Measurements from ENCODE around the gene TRERF1. TPM values are rescaled to one million over a fixed set of nuclear protein-coding genes. Genes with fewer than 3 reads are reported as not detected.

Gene TRERF1, protein sequence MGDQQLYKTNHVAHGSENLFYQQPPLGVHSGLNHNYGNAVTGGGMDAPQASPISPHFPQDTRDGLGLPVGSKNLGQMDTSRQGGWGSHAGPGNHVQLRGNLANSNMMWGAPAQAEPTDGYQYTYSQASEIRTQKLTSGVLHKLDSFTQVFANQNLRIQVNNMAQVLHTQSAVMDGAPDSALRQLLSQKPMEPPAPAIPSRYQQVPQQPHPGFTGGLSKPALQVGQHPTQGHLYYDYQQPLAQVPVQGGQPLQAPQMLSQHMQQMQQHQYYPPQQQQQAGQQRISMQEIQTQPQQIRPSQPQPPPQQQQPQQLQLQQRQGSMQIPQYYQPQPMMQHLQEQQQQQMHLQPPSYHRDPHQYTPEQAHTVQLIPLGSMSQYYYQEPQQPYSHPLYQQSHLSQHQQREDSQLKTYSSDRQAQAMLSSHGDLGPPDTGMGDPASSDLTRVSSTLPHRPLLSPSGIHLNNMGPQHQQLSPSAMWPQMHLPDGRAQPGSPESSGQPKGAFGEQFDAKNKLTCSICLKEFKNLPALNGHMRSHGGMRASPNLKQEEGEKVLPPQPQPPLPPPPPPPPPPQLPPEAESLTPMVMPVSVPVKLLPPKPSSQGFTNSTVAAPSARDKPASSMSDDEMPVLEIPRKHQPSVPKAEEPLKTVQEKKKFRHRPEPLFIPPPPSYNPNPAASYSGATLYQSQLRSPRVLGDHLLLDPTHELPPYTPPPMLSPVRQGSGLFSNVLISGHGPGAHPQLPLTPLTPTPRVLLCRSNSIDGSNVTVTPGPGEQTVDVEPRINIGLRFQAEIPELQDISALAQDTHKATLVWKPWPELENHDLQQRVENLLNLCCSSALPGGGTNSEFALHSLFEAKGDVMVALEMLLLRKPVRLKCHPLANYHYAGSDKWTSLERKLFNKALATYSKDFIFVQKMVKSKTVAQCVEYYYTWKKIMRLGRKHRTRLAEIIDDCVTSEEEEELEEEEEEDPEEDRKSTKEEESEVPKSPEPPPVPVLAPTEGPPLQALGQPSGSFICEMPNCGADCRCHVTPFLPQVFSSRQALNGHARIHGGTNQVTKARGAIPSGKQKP (N-terminal part only)
- total RNA-seq (2021) = 12.3 and 14.5 TPM in 2 replicates
- percentile 75 among the genes with signal in this experiment for Bru-seq, nascent RNA
- percentile 60 among the genes with signal in this experiment for BruChase-seq, experiment 1, labeled RNA remaining after a 2-hour chase
- BruChase-seq, experiment 2, labeled RNA remaining after a 6-hour chase = percentile 57 among the genes with signal in this experiment
- long read RNA-seq, partial matches to known transcripts = 10 of 16 reads
- long read RNA-seq, other reads (novel, unspliced or antisense) = 6 of 16 reads

GRCh38 chr6:42451333-42452170, at the start of gene TRERF1:
Gene TRERF1, minus strand, starts transcription at chr6:42451926. Its CDS starts 182,336 bp downstream, at chr6:42269590.
- Histone ChIP-seq H3K36me3 (ENCODE audit: low read depth) (no peaks in the 10 kb centered on the region), H3F3A (ENCODE audit: insufficient read depth, low read depth) (peaks cover 6% of the 10 kb centered on the region; the same call in 1 of the 2 replicates), H3K4me1 (replicated peaks; ENCODE audit: insufficient read depth) (peaks cover 19% of the 10 kb centered on the region), H3K4me3 (peak within 1 kb of the TSS; percentile 77), H3K27me3 (ENCODE audit: insufficient read depth, low read depth) (no peaks in the 10 kb centered on the region), H3K79me2 (ENCODE audit: low read depth) (peaks cover 47% of the 10 kb centered on the region), H3K27ac (peak within 1 kb of the TSS; percentile 69), H3K9me2 (ENCODE audit: insufficient read depth) (no peaks in the 10 kb centered on the region), H3K9me3 (ENCODE audit: insufficient read depth, low read depth) (no peaks in the 10 kb centered on the region), H3K4me2 (peak within 1 kb of the TSS; percentile 99), H4K20me1 (ENCODE audit: insufficient read depth) (no peaks in the 10 kb centered on the region), H2AFZ (peak within 1 kb of the TSS; percentile 87)
- BruUV-seq (replicated peaks) = no TSS peak
- no peak for TF ChIP-seq EZH2 (IDR thresholded peaks at IDR 0.05; ENCODE audit: low read depth)
- TF ChIP-seq, protein P1, sequence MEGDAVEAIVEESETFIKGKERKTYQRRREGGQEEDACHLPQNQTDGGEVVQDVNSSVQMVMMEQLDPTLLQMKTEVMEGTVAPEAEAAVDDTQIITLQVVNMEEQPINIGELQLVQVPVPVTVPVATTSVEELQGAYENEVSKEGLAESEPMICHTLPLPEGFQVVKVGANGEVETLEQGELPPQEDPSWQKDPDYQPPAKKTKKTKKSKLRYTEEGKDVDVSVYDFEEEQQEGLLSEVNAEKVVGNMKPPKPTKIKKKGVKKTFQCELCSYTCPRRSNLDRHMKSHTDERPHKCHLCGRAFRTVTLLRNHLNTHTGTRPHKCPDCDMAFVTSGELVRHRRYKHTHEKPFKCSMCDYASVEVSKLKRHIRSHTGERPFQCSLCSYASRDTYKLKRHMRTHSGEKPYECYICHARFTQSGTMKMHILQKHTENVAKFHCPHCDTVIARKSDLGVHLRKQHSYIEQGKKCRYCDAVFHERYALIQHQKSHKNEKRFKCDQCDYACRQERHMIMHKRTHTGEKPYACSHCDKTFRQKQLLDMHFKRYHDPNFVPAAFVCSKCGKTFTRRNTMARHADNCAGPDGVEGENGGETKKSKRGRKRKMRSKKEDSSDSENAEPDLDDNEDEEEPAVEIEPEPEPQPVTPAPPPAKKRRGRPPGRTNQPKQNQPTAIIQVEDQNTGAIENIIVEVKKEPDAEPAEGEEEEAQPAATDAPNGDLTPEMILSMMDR (conservative IDR thresholded peaks at IDR 0.05) = no peak
- CTCF ChIA-PET = no interaction called here
- POLR2A ChIA-PET (ENCODE audit: unreplicated experiment) = interaction anchor here (0.6 to 1.1 kb wide), 13 partner anchors 9 to 364 kb away, joined by 3 to 27 read pairs (median 9); partner anchors contain the start of gene C6orf132
- intact Hi-C loops (cut with micrococcal nuclease; ENCODE audit: unreplicated experiment) = loop anchor here (1.0 to 5.0 kb wide), 6 partner anchors 48 to 235 kb away; partner anchors contain the start of gene MRPS10
- peak; percentile 73 to 79 for DNase-seq

DNA sequence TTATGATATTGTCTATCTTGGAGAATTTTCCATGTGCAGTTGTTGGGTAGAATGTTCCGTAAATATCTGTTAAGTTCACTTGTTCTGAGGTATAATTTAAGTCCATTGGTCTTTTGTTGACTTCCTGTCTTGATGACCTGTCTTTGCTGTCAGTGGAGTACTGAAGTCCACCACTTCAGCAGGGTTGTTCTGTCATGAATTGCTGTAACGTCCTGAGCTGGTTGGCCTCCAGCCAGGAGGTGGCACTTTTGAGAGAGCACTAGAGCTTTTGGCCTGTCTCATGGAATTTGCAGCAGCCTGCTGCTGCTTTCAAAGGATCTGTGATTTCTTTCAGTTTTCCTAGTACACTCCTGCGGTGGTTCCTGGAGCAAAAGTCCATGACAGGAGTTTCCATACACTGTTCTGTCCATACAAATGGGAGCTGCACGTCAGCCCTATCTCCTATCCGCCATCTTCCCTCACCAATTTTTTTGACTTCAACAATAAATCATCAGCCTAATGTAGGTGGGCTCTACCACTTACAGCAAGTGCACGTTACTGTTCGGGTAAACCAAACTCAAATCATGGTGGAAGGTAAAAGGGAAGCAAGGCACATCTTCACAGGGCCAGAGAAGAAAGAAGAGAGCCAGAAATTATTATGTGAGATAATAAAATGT, 46.9 kb upstream of the TRERF1 start:
- Histone ChIP-seq H3K4me3 (no peak overlapping the region), H3K27ac (no peak overlapping the region), H3K79me2 (ENCODE audit: low read depth) (no peaks in the 10 kb centered on the region), H2AFZ (no peak overlapping the region), H3K9me2 (ENCODE audit: insufficient read depth) (no peaks in the 10 kb centered on the region), H3F3A (ENCODE audit: insufficient read depth, low read depth) (no peaks in the 10 kb centered on the region), H3K4me2 (no peak overlapping the region), H3K9me3 (ENCODE audit: insufficient read depth, low read depth) (no peaks in the 10 kb centered on the region), H3K4me1 (replicated peaks; ENCODE audit: insufficient read depth) (no peaks in the 10 kb centered on the region), H3K36me3 (ENCODE audit: low read depth) (no peaks in the 10 kb centered on the region), H3K27me3 (ENCODE audit: insufficient read depth, low read depth) (no peaks in the 10 kb centered on the region), H4K20me1 (ENCODE audit: insufficient read depth) (no peaks in the 10 kb centered on the region)
- no peak for DNase-seq
- TF ChIP-seq, protein P1 (conservative IDR thresholded peaks at IDR 0.05) = no peak
- no peak for TF ChIP-seq EZH2 (IDR thresholded peaks at IDR 0.05; ENCODE audit: low read depth)
- BruUV-seq (replicated peaks) = no TSS peak
- ChIA-PET CTCF (no interaction called here), POLR2A (ENCODE audit: unreplicated experiment) (no interaction called here)
- intact Hi-C loops (cut with micrococcal nuclease; ENCODE audit: unreplicated experiment) = no loop called here
